Large intestine (tissue), 3 donors: Measurements from ENCODE around the gene ELP1. TPM values are rescaled to one million over a fixed set of nuclear protein-coding genes. Genes with fewer than 3 reads are reported as not detected.
"Not testable (repeated sequence)": the region's sequence is repeated elsewhere in the genome, so short reads cannot be mapped to it uniquely, and the experiment has no call there.

Experiments used
- DNase-seq, 2 donors: peaks; one replicate each; pipeline versions ENCODE4 v3.0.0 to v3.0.0-alpha.2; 2013
- H3K27ac ChIP-seq: one replicate; pipeline ENCODE4 v1.5.1; 2013; ENCODE audit warnings: low read length
- H3K27me3 ChIP-seq: 2 replicates; pipeline ENCODE4 v1.6.1; 2013; ENCODE audit warnings: low read length; ENCODE audit not compliant: control insufficient read depth, insufficient read depth
- H3K36me3 ChIP-seq: 2 replicates; pipeline ENCODE4 v1.6.1; 2013; ENCODE audit warnings: low read length; ENCODE audit not compliant: control insufficient read depth, insufficient read depth
- H3K4me1 ChIP-seq: one replicate; pipeline ENCODE4 v1.6.1; 2013; ENCODE audit warnings: low read length; ENCODE audit not compliant: control insufficient read depth, insufficient read depth
- H3K4me3 ChIP-seq: one replicate; pipeline ENCODE4 v1.5.1; 2013; ENCODE audit warnings: low read length
- H3K9me3 ChIP-seq: one replicate; pipeline ENCODE4 v1.6.1; 2013; ENCODE audit warnings: mild to moderate bottlenecking, low read depth, low read length, moderate library complexity; ENCODE audit not compliant: control insufficient read depth
- WGBS: methylation state at CpG from one replicate; pipeline ENCODE4 v1.1.5; 2013; ENCODE audit warnings: low lambda C conversion rate; ENCODE audit not compliant: insufficient coverage; 5-methylcytosine and 5-hydroxymethylcytosine counted together
- polyA plus RNA-seq: library from polyadenylated mRNA; unstranded; fragments of 120-200 nt; gene quantifications from one replicate; pipeline ENCODE4 v1.2.1, GENCODE V29; 2013

Gene ELP1
- polyA plus RNA-seq, 1 donor, result 28.8 TPM

DNA sequence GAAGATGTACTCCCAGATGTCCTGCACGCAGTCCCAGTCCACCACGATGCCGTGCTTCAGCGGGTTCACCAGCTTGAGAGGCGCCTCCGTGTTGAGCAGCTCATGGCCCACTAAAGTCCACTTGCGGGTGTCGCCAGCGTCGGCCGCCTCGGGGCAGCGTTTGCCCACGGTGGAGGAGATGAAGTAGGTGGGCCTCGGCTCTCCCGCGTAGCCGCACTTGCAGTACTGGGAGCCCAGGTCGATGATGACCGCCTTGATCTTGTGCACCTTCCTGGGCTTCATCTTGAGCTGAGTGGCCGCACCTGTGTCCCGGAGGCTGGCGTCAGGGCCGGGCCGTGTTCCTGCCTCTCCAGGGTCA lies 78.4 kb downstream of the ELP1 start:
- Histone ChIP-seq H3K9me3 (peaks cover 4% of the 10 kb centered on the region), H3K27ac (no peak overlapping the region), H3K27me3 (no peaks in the 10 kb centered on the region), H3K36me3 (no peaks in the 10 kb centered on the region), H3K4me3 (no peak overlapping the region), H3K4me1 (no peaks in the 10 kb centered on the region)
- no CpG with 5 or more reads among the region's 25 CpGs for WGBS
- no peak for DNase-seq

GRCh38 chr9:108854641-108855528 lies 79.0 kb downstream of the ELP1 start:
- H3K4me3 ChIP-seq, result no peak overlapping the region
- WGBS, result no CpG with 5 or more reads among the region's 59 CpGs
- no peaks in the 10 kb centered on the region for H3K27me3 ChIP-seq
- no peaks in the 10 kb centered on the region for H3K36me3 ChIP-seq
- H3K27ac ChIP-seq, result no peak overlapping the region
- H3K9me3 ChIP-seq, result peaks cover 4% of the 10 kb centered on the region
- DNase-seq, result no peak
- no peaks in the 10 kb centered on the region for H3K4me1 ChIP-seq

GRCh38 chr9:108854094-108854493 lies 79.8 kb downstream of the ELP1 start:
- H3K27ac ChIP-seq, result no peak overlapping the region
- H3K36me3 ChIP-seq, result no peaks in the 10 kb centered on the region
- no peak for DNase-seq
- no peaks in the 10 kb centered on the region for H3K4me1 ChIP-seq
- peaks cover 4% of the 10 kb centered on the region for H3K9me3 ChIP-seq
- H3K4me3 ChIP-seq, result no peak overlapping the region
- no CpG with 5 or more reads among the region's 3 CpGs for WGBS
- H3K27me3 ChIP-seq, result no peaks in the 10 kb centered on the region

DNA sequence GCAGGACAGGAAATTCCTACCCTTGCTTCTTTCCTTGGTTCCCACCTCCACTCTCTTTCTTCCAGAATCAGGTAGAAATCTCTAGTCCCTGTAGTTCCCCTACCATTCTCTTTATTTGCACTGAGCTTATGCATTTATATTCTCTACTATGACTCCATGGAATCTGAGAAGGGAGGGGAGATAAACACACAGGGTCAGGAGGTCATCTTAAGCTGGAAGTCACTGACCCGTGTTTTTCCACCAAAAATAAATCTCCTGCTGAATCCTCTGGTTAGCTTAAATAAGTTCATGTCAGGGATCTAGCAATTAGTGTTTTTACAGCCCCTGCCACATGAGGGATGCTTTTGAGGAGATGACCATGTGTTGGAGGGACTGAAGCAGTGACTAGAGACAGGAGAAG lies 81.8 kb downstream of the ELP1 start:
- Histone ChIP-seq H3K9me3 (peaks cover 4% of the 10 kb centered on the region), H3K4me3 (no peak overlapping the region), H3K27me3 (no peaks in the 10 kb centered on the region), H3K36me3 (no peaks in the 10 kb centered on the region), H3K27ac (no peak overlapping the region), H3K4me1 (no peaks in the 10 kb centered on the region)
- DNase-seq, result no peak
- WGBS, result no CpG with 5 or more reads among the region's 1 CpG

- Histone ChIP-seq H3K27me3 (no peaks in the 10 kb centered on the region), H3K9me3 (peaks cover 4% of the 10 kb centered on the region), H3K4me3 (no peak overlapping the region), H3K27ac (no peak overlapping the region), H3K36me3 (no peaks in the 10 kb centered on the region), H3K4me1 (no peaks in the 10 kb centered on the region)
- DNase-seq, result no peak
- no CpG with 5 or more reads among the region's 3 CpGs for WGBS
Measured at GRCh38 chr9:108851138-108851537, 82.8 kb downstream of the ELP1 start.

- H3K4me1 ChIP-seq, result no peaks in the 10 kb centered on the region
- no peaks in the 10 kb centered on the region for H3K36me3 ChIP-seq
- no peaks in the 10 kb centered on the region for H3K27me3 ChIP-seq
- 100% methylated on average over 1 of the region's 3 CpGs for WGBS
- H3K27ac ChIP-seq, result no peak overlapping the region
- DNase-seq, result peak; percentile 10 to 21
- H3K9me3 ChIP-seq, result peaks cover under 1% of the 10 kb centered on the region
- H3K4me3 ChIP-seq, result no peak overlapping the region
Measured at GRCh38 chr9:108850293-108850897, 83.5 kb downstream of the ELP1 start.

- not testable (repeated sequence) for H3K27ac ChIP-seq, H3K4me3 ChIP-seq, H3K4me1 ChIP-seq, H3K36me3 ChIP-seq, H3K9me3 ChIP-seq, DNase-seq, H3K27me3 ChIP-seq
- WGBS, result no CpG with 5 or more reads among the region's 8 CpGs
Measured at GRCh38 chr9:108848296-108848695, 85.6 kb downstream of the ELP1 start.

DNA sequence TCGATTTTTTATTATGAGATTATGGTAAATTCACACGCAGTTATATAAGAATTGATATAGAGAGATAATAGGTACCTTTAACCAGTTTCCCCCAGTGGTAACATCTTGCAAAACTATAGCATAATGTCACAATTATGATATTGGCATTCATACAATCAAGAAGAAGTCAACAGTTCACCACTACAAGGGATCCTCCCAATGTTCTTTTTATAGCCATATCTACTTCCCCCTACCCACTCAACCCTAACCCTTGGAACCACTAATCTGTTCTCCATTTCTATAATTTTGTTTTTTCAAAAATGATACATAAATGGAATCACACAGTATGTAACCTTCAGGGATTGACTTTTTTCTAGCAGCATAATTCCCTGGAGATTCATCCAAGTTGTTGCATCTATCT lies 88.0 kb downstream of the ELP1 start:
- no peaks in the 10 kb centered on the region for H3K36me3 ChIP-seq
- no peak overlapping the region for H3K4me3 ChIP-seq
- H3K4me1 ChIP-seq, result no peaks in the 10 kb centered on the region
- H3K9me3 ChIP-seq, result no peaks in the 10 kb centered on the region
- H3K27ac ChIP-seq, result no peak overlapping the region
- H3K27me3 ChIP-seq, result no peaks in the 10 kb centered on the region
- 94% methylated on average over 2 of the region's 2 CpGs for WGBS
- DNase-seq, result no peak

GRCh38 chr9:108845507-108845906 lies 88.4 kb downstream of the ELP1 start:
- no peaks in the 10 kb centered on the region for H3K4me1 ChIP-seq
- no CpG with 5 or more reads among the region's 5 CpGs for WGBS
- H3K9me3 ChIP-seq, result no peaks in the 10 kb centered on the region
- no peak overlapping the region for H3K4me3 ChIP-seq
- H3K27me3 ChIP-seq, result no peaks in the 10 kb centered on the region
- no peaks in the 10 kb centered on the region for H3K36me3 ChIP-seq
- no peak for DNase-seq
- H3K27ac ChIP-seq, result no peak overlapping the region

GRCh38 chr9:108844856-108845255 lies 89.1 kb downstream of the ELP1 start:
- Histone ChIP-seq H3K27me3 (no peaks in the 10 kb centered on the region), H3K36me3 (no peaks in the 10 kb centered on the region), H3K4me3 (no peak overlapping the region), H3K9me3 (no peaks in the 10 kb centered on the region), H3K4me1 (no peaks in the 10 kb centered on the region), H3K27ac (no peak overlapping the region)
- WGBS, result 20% methylated on average over 1 of the region's 2 CpGs
- no peak for DNase-seq

DNA sequence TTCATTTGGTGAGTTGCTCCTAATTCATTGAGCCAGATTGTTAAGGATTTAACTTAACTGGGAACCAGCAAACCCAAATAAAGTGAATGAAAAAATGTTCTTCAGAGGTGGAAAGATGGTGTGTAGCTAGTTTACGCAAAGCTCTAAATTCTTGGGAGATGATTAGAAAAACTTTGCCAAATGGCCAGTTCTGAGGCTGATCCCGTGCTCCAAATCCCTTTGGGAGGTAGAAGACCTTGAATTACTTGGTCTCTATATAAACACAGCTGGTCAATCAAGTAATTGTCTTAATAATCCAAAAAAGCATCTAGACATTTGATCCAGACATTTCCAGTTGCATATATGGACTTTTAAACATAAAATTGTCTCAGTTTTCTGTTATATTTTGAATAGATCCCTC lies 89.5 kb downstream of the ELP1 start:
- Histone ChIP-seq H3K27me3 (no peaks in the 10 kb centered on the region), H3K36me3 (no peaks in the 10 kb centered on the region), H3K4me1 (no peaks in the 10 kb centered on the region), H3K9me3 (no peaks in the 10 kb centered on the region), H3K27ac (no peak overlapping the region), H3K4me3 (no peak overlapping the region)
- DNase-seq, result no peak
- whole genome bisulfite sequencing, result no CpG with 5 or more reads among the region's 2 CpGs
